ENCODE results near the gene ADAM33.

ADAM33 gene

GRCh38 chr20:3710011-3710466 lies 28.2 kb upstream of the ADAM33 start:
- Histone ChIP-seq H3K4me3 (ENCODE audit: insufficient read depth, low read depth, low read length) (no peak overlapping the region), H3K27me3 (ENCODE audit: control insufficient read depth, insufficient read depth, low read length, poor library complexity, severe bottlenecking) (no peaks in the 10 kb centered on the region), H3K27ac (ENCODE audit: insufficient read depth, low read depth, low read length, poor library complexity, severe bottlenecking) (no peak overlapping the region), H3K36me3 (ENCODE audit: control insufficient read depth, insufficient read depth, low read length) (no peaks in the 10 kb centered on the region), H3K9me3 (ENCODE audit: control insufficient read depth, low read length) (no peaks in the 10 kb centered on the region), H3K4me1 (ENCODE audit: control insufficient read depth, insufficient read depth, low read length) (no peaks in the 10 kb centered on the region)
- WGBS, 2 experiments, result 88 to 94% methylated on average over 6 of the region's 6 CpGs

GRCh38 chr20:3707508-3707899 lies 25.7 kb upstream of the ADAM33 start:
- Histone ChIP-seq H3K27ac (ENCODE audit: insufficient read depth, low read depth, low read length, poor library complexity, severe bottlenecking) (no peak overlapping the region), H3K9me3 (ENCODE audit: control insufficient read depth, low read length) (no peaks in the 10 kb centered on the region), H3K36me3 (ENCODE audit: control insufficient read depth, insufficient read depth, low read length) (no peaks in the 10 kb centered on the region), H3K27me3 (ENCODE audit: control insufficient read depth, insufficient read depth, low read length, poor library complexity, severe bottlenecking) (no peaks in the 10 kb centered on the region), H3K4me3 (ENCODE audit: insufficient read depth, low read depth, low read length) (no peak overlapping the region), H3K4me1 (ENCODE audit: control insufficient read depth, insufficient read depth, low read length) (no peaks in the 10 kb centered on the region)
- WGBS, 2 experiments, result 87 to 88% methylated on average over 3 of the region's 3 CpGs

- Histone ChIP-seq H3K27ac (ENCODE audit: insufficient read depth, low read depth, low read length, poor library complexity, severe bottlenecking) (no peak overlapping the region), H3K27me3 (ENCODE audit: control insufficient read depth, insufficient read depth, low read length, poor library complexity, severe bottlenecking) (no peaks in the 10 kb centered on the region), H3K9me3 (ENCODE audit: control insufficient read depth, low read length) (no peaks in the 10 kb centered on the region), H3K4me3 (ENCODE audit: insufficient read depth, low read depth, low read length) (no peak overlapping the region), H3K36me3 (ENCODE audit: control insufficient read depth, insufficient read depth, low read length) (no peaks in the 10 kb centered on the region), H3K4me1 (ENCODE audit: control insufficient read depth, insufficient read depth, low read length) (no peaks in the 10 kb centered on the region)
- 84 to 89% methylated on average over 10 of the region's 10 CpGs for WGBS, 2 experiments
Observed at GRCh38 chr20:3706774-3707507, 25.1 kb upstream of the ADAM33 start.

GRCh38 chr20:3705970-3706739 lies 24.3 kb upstream of the ADAM33 start:
- H3K4me3 ChIP-seq (ENCODE audit: insufficient read depth, low read depth, low read length), result no peak overlapping the region
- no peaks in the 10 kb centered on the region for H3K27me3 ChIP-seq (ENCODE audit: control insufficient read depth, insufficient read depth, low read length, poor library complexity, severe bottlenecking)
- H3K9me3 ChIP-seq (ENCODE audit: control insufficient read depth, low read length), result no peaks in the 10 kb centered on the region
- H3K36me3 ChIP-seq (ENCODE audit: control insufficient read depth, insufficient read depth, low read length), result no peaks in the 10 kb centered on the region
- no peak overlapping the region for H3K27ac ChIP-seq (ENCODE audit: insufficient read depth, low read depth, low read length, poor library complexity, severe bottlenecking)
- H3K4me1 ChIP-seq (ENCODE audit: control insufficient read depth, insufficient read depth, low read length), result no peaks in the 10 kb centered on the region
- 94% methylated on average over 31 of the region's 31 CpGs for whole genome bisulfite sequencing, 2 experiments

GRCh38 chr20:3705491-3705969 lies 23.7 kb upstream of the ADAM33 start:
- Histone ChIP-seq H3K27ac (ENCODE audit: insufficient read depth, low read depth, low read length, poor library complexity, severe bottlenecking) (no peak overlapping the region), H3K27me3 (ENCODE audit: control insufficient read depth, insufficient read depth, low read length, poor library complexity, severe bottlenecking) (no peaks in the 10 kb centered on the region), H3K36me3 (ENCODE audit: control insufficient read depth, insufficient read depth, low read length) (no peaks in the 10 kb centered on the region), H3K9me3 (ENCODE audit: control insufficient read depth, low read length) (no peaks in the 10 kb centered on the region), H3K4me3 (ENCODE audit: insufficient read depth, low read depth, low read length) (no peak overlapping the region), H3K4me1 (ENCODE audit: control insufficient read depth, insufficient read depth, low read length) (no peaks in the 10 kb centered on the region)
- WGBS, 2 experiments, result 86% methylated on average over 14 of the region's 14 CpGs

- no peaks in the 10 kb centered on the region for H3K9me3 ChIP-seq (ENCODE audit: control insufficient read depth, low read length)
- 88 to 89% methylated on average over 5 of the region's 5 CpGs for WGBS, 2 experiments
- H3K27me3 ChIP-seq (ENCODE audit: control insufficient read depth, insufficient read depth, low read length, poor library complexity, severe bottlenecking), result no peaks in the 10 kb centered on the region
- no peaks in the 10 kb centered on the region for H3K4me1 ChIP-seq (ENCODE audit: control insufficient read depth, insufficient read depth, low read length)
- H3K4me3 ChIP-seq (ENCODE audit: insufficient read depth, low read depth, low read length), result no peak overlapping the region
- H3K36me3 ChIP-seq (ENCODE audit: control insufficient read depth, insufficient read depth, low read length), result no peaks in the 10 kb centered on the region
- H3K27ac ChIP-seq (ENCODE audit: insufficient read depth, low read depth, low read length, poor library complexity, severe bottlenecking), result no peak overlapping the region
Observed at GRCh38 chr20:3704087-3704486, 22.3 kb upstream of the ADAM33 start.

GRCh38 chr20:3702611-3703391 lies 21.0 kb upstream of the ADAM33 start:
- no peaks in the 10 kb centered on the region for H3K36me3 ChIP-seq (ENCODE audit: control insufficient read depth, insufficient read depth, low read length)
- no peaks in the 10 kb centered on the region for H3K9me3 ChIP-seq (ENCODE audit: control insufficient read depth, low read length)
- WGBS, 2 experiments, result 92 to 93% methylated on average over 8 of the region's 11 CpGs
- no peaks in the 10 kb centered on the region for H3K27me3 ChIP-seq (ENCODE audit: control insufficient read depth, insufficient read depth, low read length, poor library complexity, severe bottlenecking)
- H3K27ac ChIP-seq (ENCODE audit: insufficient read depth, low read depth, low read length, poor library complexity, severe bottlenecking), result no peak overlapping the region
- no peaks in the 10 kb centered on the region for H3K4me1 ChIP-seq (ENCODE audit: control insufficient read depth, insufficient read depth, low read length)
- H3K4me3 ChIP-seq (ENCODE audit: insufficient read depth, low read depth, low read length), result no peak overlapping the region

- no peaks in the 10 kb centered on the region for H3K4me1 ChIP-seq (ENCODE audit: control insufficient read depth, insufficient read depth, low read length)
- no peaks in the 10 kb centered on the region for H3K27me3 ChIP-seq (ENCODE audit: control insufficient read depth, insufficient read depth, low read length, poor library complexity, severe bottlenecking)
- no peak overlapping the region for H3K4me3 ChIP-seq (ENCODE audit: insufficient read depth, low read depth, low read length)
- no peak overlapping the region for H3K27ac ChIP-seq (ENCODE audit: insufficient read depth, low read depth, low read length, poor library complexity, severe bottlenecking)
- no peaks in the 10 kb centered on the region for H3K36me3 ChIP-seq (ENCODE audit: control insufficient read depth, insufficient read depth, low read length)
- WGBS, 2 experiments, result 90 to 91% methylated on average over 13 of the region's 13 CpGs
- no peaks in the 10 kb centered on the region for H3K9me3 ChIP-seq (ENCODE audit: control insufficient read depth, low read length)
Observed at GRCh38 chr20:3701061-3701998, 19.5 kb upstream of the ADAM33 start.

- Histone ChIP-seq H3K27ac (ENCODE audit: insufficient read depth, low read depth, low read length, poor library complexity, severe bottlenecking) (no peak overlapping the region), H3K9me3 (ENCODE audit: control insufficient read depth, low read length) (no peaks in the 10 kb centered on the region), H3K27me3 (ENCODE audit: control insufficient read depth, insufficient read depth, low read length, poor library complexity, severe bottlenecking) (no peaks in the 10 kb centered on the region), H3K4me3 (ENCODE audit: insufficient read depth, low read depth, low read length) (no peak overlapping the region), H3K36me3 (ENCODE audit: control insufficient read depth, insufficient read depth, low read length) (no peaks in the 10 kb centered on the region), H3K4me1 (ENCODE audit: control insufficient read depth, insufficient read depth, low read length) (no peaks in the 10 kb centered on the region)
- 86 to 90% methylated on average over 16 of the region's 16 CpGs for WGBS, 2 experiments
Observed at GRCh38 chr20:3699037-3699436, 17.2 kb upstream of the ADAM33 start.

All from ectodermal cell (in vitro differentiated cells).